GM15510 (cell line): ENCODE data around the gene NPTXR.

Experiments
- POLR2A ChIP-seq: IDR thresholded peaks from 3 replicates; pipeline ENCODE4 v1.6.1; 2011; ENCODE audit warnings: borderline replicate concordance; ENCODE audit not compliant: insufficient read length; ENCODE audit errors: extremely low read depth

NPTXR gene

GRCh38 chr22:38872172-38872830, 28.5 kb upstream of the NPTXR start, which contains the start of gene CBX6:
TSS of gene CBX6 (minus strand) at chr22:38872216. CDS start at chr22:38872190, 26 bp downstream.
- TF ChIP-seq POLR2A = peak; percentile 77

GRCh38 chr22:38871360-38872171, 27.7 kb upstream of the NPTXR start:
- TF ChIP-seq POLR2A = no peak

- TF ChIP-seq POLR2A = no peak
Measured at GRCh38 chr22:38870791-38871359, 27.0 kb upstream of the NPTXR start.

GRCh38 chr22:38870312-38870741, 26.5 kb upstream of the NPTXR start:
- no peak for TF ChIP-seq POLR2A

GRCh38 chr22:38869663-38870062, 25.8 kb upstream of the NPTXR start:
- TF ChIP-seq POLR2A = no peak

GRCh38 chr22:38868886-38869381, 25.1 kb upstream of the NPTXR start:
- no peak for TF ChIP-seq POLR2A

- no peak for TF ChIP-seq POLR2A
Measured at GRCh38 chr22:38868286-38868721, 24.5 kb upstream of the NPTXR start.

GRCh38 chr22:38867471-38868285, 23.9 kb upstream of the NPTXR start:
- peak; percentile 4 for TF ChIP-seq POLR2A

- no peak for TF ChIP-seq POLR2A
Measured at GRCh38 chr22:38867124-38867455, 23.3 kb upstream of the NPTXR start.

- peak; percentile 6 for TF ChIP-seq POLR2A
Measured at GRCh38 chr22:38866399-38867123, 22.7 kb upstream of the NPTXR start.

GRCh38 chr22:38866024-38866398, 22.2 kb upstream of the NPTXR start:
- no peak for TF ChIP-seq POLR2A

- no peak for TF ChIP-seq POLR2A
Measured at GRCh38 chr22:38865201-38866023, 21.6 kb upstream of the NPTXR start.
